Loucy (cell line): ENCODE data around the gene NPHP4.

Experiments
- H2AFZ ChIP-seq: fragments of 200-600 bp; sonication (generic); 2 replicates; pipeline ENCODE4 v1.6.0; 2016; ENCODE audit warnings: antibody characterized with exemption, mild to moderate bottlenecking, low read length, moderate library complexity
- H3F3A ChIP-seq: fragments of 200-600 bp; 2 replicates; pipeline ENCODE4 v1.6.0; 2016; ENCODE audit warnings: antibody characterized with exemption, low read depth, mild to moderate bottlenecking
- H3K27me3 ChIP-seq: fragments of 200-600 bp; sonication (generic); 2 replicates; pipeline ENCODE4 v1.6.1; 2014; ENCODE audit warnings: low read length, mild to moderate bottlenecking; ENCODE audit not compliant: insufficient read depth, poor library complexity, severe bottlenecking
- H3K36me3 ChIP-seq: fragments of 200-600 bp; sonication (generic); 2 replicates; pipeline ENCODE4 v1.6.1; 2016; ENCODE audit warnings: low read length; ENCODE audit not compliant: insufficient read depth
- H3K4me1 ChIP-seq: fragments of 200-600 bp; sonication (generic); 2 replicates; pipeline ENCODE4 v1.5.1; 2014; ENCODE audit warnings: low read length, mild to moderate bottlenecking; ENCODE audit not compliant: insufficient read depth, poor library complexity, severe bottlenecking
- H3K4me2 ChIP-seq: fragments of 200-600 bp; sonication (generic); 2 replicates; pipeline ENCODE4 v1.6.0; 2014; ENCODE audit warnings: antibody characterized with exemption, low read length, low read depth, mild to moderate bottlenecking; ENCODE audit not compliant: poor library complexity, severe bottlenecking
- H3K4me3 ChIP-seq: fragments of 200-600 bp; sonication (generic); 2 replicates; pipeline ENCODE4 v1.5.1; 2014; ENCODE audit warnings: low read length, mild to moderate bottlenecking, mixed read lengths; ENCODE audit not compliant: poor library complexity, severe bottlenecking
- H3K79me2 ChIP-seq: fragments of 200-600 bp; sonication (generic); 2 replicates; pipeline ENCODE4 v1.6.1; 2014; ENCODE audit warnings: low read length; ENCODE audit not compliant: insufficient read depth
- H3K9ac ChIP-seq: fragments of 200-600 bp; sonication (generic); 2 replicates; pipeline ENCODE4 v1.6.0; 2014; ENCODE audit warnings: mild to moderate bottlenecking, low read depth, low read length, moderate library complexity; ENCODE audit not compliant: poor library complexity, severe bottlenecking
- H3K9me2 ChIP-seq: fragments of 200-600 bp; sonication (generic); replicated peaks from 2 replicates; pipeline ENCODE4 v1.6.1; 2016; ENCODE audit warnings: low read depth, low read length, mixed read lengths
- H3K9me3 ChIP-seq: fragments of 200-600 bp; sonication (generic); 2 replicates; pipeline ENCODE4 v1.6.1; 2014; ENCODE audit warnings: mild to moderate bottlenecking, antibody characterized with exemption, low read length, low read depth; ENCODE audit not compliant: insufficient read depth
- H4K20me1 ChIP-seq: fragments of 200-600 bp; sonication (generic); 2 replicates; pipeline ENCODE4 v1.6.0; 2014; ENCODE audit warnings: antibody characterized with exemption, low read length, mild to moderate bottlenecking; ENCODE audit not compliant: insufficient read depth, poor library complexity, severe bottlenecking
- EZH2phosphoT487 ChIP-seq: fragments of 200-600 bp; IDR thresholded peaks from 2 replicates; pipeline ENCODE4 v1.6.1; 2018; ENCODE audit warnings: antibody characterized with exemption, mild to moderate bottlenecking, moderate library complexity, borderline replicate concordance
- TF ChIP-seq, protein P1 (sequence below): fragments of 200-600 bp; sonication (generic); conservative IDR thresholded peaks from 2 replicates; pipeline ENCODE4 v1.5.1; 2014; ENCODE audit warnings: mild to moderate bottlenecking, antibody characterized with exemption, low read length

NPHP4 gene

GRCh38 chr1:5861871-5862825, 130.1 kb downstream of the NPHP4 start:
- Histone ChIP-seq H4K20me1 (no peaks in the 10 kb centered on the region), H2AFZ (no peak overlapping the region), H3K9me3 (no peaks in the 10 kb centered on the region), H3K36me3 (no peaks in the 10 kb centered on the region), H3K27me3 (no peaks in the 10 kb centered on the region), H3F3A (no peaks in the 10 kb centered on the region), H3K4me1 (no peaks in the 10 kb centered on the region), H3K9ac (no peak overlapping the region), H3K4me3 (no peak overlapping the region), H3K9me2 (no peaks in the 10 kb centered on the region), H3K4me2 (no peak overlapping the region), H3K79me2 (no peaks in the 10 kb centered on the region)
- TF ChIP-seq, protein P1, sequence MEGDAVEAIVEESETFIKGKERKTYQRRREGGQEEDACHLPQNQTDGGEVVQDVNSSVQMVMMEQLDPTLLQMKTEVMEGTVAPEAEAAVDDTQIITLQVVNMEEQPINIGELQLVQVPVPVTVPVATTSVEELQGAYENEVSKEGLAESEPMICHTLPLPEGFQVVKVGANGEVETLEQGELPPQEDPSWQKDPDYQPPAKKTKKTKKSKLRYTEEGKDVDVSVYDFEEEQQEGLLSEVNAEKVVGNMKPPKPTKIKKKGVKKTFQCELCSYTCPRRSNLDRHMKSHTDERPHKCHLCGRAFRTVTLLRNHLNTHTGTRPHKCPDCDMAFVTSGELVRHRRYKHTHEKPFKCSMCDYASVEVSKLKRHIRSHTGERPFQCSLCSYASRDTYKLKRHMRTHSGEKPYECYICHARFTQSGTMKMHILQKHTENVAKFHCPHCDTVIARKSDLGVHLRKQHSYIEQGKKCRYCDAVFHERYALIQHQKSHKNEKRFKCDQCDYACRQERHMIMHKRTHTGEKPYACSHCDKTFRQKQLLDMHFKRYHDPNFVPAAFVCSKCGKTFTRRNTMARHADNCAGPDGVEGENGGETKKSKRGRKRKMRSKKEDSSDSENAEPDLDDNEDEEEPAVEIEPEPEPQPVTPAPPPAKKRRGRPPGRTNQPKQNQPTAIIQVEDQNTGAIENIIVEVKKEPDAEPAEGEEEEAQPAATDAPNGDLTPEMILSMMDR, result no peak
- TF ChIP-seq EZH2phosphoT487, result no peak

- no peak overlapping the region for H3K4me2 ChIP-seq
- no peaks in the 10 kb centered on the region for H3F3A ChIP-seq
- no peaks in the 10 kb centered on the region for H3K79me2 ChIP-seq
- no peaks in the 10 kb centered on the region for H3K27me3 ChIP-seq
- no peak overlapping the region for H3K9ac ChIP-seq
- no peaks in the 10 kb centered on the region for H3K9me3 ChIP-seq
- H3K9me2 ChIP-seq, result no peaks in the 10 kb centered on the region
- H3K4me3 ChIP-seq, result no peak overlapping the region
- TF ChIP-seq EZH2phosphoT487, result no peak
- TF ChIP-seq, protein P1, result no peak
- no peaks in the 10 kb centered on the region for H4K20me1 ChIP-seq
- no peaks in the 10 kb centered on the region for H3K4me1 ChIP-seq
- H2AFZ ChIP-seq, result no peak overlapping the region
- H3K36me3 ChIP-seq, result no peaks in the 10 kb centered on the region
Measured at GRCh38 chr1:5860277-5860676, 131.9 kb downstream of the NPHP4 start.

DNA sequence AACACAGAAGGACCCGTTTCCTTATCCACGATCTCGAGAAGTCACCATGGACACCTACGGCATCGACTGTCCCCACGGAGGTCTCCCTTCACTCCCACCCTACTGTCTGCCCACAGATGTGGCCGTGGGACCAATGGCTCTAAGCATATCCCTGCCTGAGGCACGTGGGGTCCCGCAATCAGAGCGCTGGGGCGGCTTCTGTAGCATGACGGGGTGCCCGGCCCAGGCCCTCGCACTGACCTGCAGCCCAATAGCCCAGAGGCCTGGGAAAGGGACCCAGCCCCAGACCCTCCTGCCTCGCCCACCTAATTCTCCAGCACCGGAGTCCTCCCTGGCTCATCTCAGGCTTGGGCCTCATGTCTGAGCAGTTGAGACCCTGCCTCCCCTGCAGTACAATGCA, 132.5 kb downstream of the NPHP4 start:
- Histone ChIP-seq H3K9me3 (no peaks in the 10 kb centered on the region), H3K4me2 (no peak overlapping the region)

More for the DNA sequence above, 132.5 kb downstream of the NPHP4 start:
- Histone ChIP-seq H3K36me3 (no peaks in the 10 kb centered on the region), H3K79me2 (no peaks in the 10 kb centered on the region), H3K9ac (no peak overlapping the region), H3K4me1 (no peaks in the 10 kb centered on the region), H3K27me3 (no peaks in the 10 kb centered on the region), H4K20me1 (no peaks in the 10 kb centered on the region), H3F3A (no peaks in the 10 kb centered on the region), H2AFZ (no peak overlapping the region), H3K9me2 (no peaks in the 10 kb centered on the region), H3K4me3 (no peak overlapping the region)
- no peak for TF ChIP-seq EZH2phosphoT487
- TF ChIP-seq, protein P1, result no peak
